Hematopoietic multipotent progenitor cell treated with erythropoietin and hydrocortisone succinate and interleukin-3 and kit ligand, for 15 days (in vitro differentiated cells): ENCODE data around the gene PTBP2.

ENCODE experiments used
- DNase-seq: peaks from one replicate; pipeline ENCODE4 v3.0.0-alpha.2; 2015; ENCODE audit warnings: low spot score

PTBP2 gene

GRCh38 chr1:96721416-96722160 lies at the start of gene PTBP2:
Gene PTBP2 (plus strand): TSS chr1:96721784. CDS start chr1:96721865, 81 bp downstream.
- DNase-seq: peak; percentile 69

GRCh38 chr1:96674915-96675314 lies 46.7 kb upstream of the PTBP2 start:
- no peak for DNase-seq

- DNase-seq: no peak
These were observed 39.5 kb upstream of the PTBP2 start for GRCh38 chr1:96682056-96682455.

GRCh38 chr1:96683931-96684330 lies 37.7 kb upstream of the PTBP2 start:
- DNase-seq: no peak

- DNase-seq: no peak
These were observed 36.8 kb upstream of the PTBP2 start for GRCh38 chr1:96684744-96685143.

GRCh38 chr1:96688767-96689166 lies 32.8 kb upstream of the PTBP2 start:
- DNase-seq: no peak

GRCh38 chr1:96695954-96696353 lies 25.6 kb upstream of the PTBP2 start:
- no peak for DNase-seq

- no peak for DNase-seq
These were observed 23.1 kb upstream of the PTBP2 start for GRCh38 chr1:96698342-96698983.

- DNase-seq: no peak
These were observed 18.4 kb upstream of the PTBP2 start for GRCh38 chr1:96703186-96703585.

GRCh38 chr1:96707023-96707422 lies 14.6 kb upstream of the PTBP2 start:
- no peak for DNase-seq

- DNase-seq: no peak
These were observed 13.1 kb upstream of the PTBP2 start for GRCh38 chr1:96708482-96708881.

GRCh38 chr1:96710708-96711477 lies 10.7 kb upstream of the PTBP2 start:
- no peak for DNase-seq

GRCh38 chr1:96713649-96714048 lies 7.9 kb upstream of the PTBP2 start:
- DNase-seq: no peak

GRCh38 chr1:96714881-96715280 lies 6.7 kb upstream of the PTBP2 start:
- no peak for DNase-seq

GRCh38 chr1:96715482-96715881 lies 6.1 kb upstream of the PTBP2 start:
- no peak for DNase-seq

GRCh38 chr1:96721053-96721415 lies 550 bp upstream of the PTBP2 start:
- no peak for DNase-seq

- peak; percentile 15 for DNase-seq
These were observed 758 bp downstream of the PTBP2 start for GRCh38 chr1:96722161-96722922.

- DNase-seq: no peak
These were observed 1.4 kb downstream of the PTBP2 start for GRCh38 chr1:96722958-96723357.

GRCh38 chr1:96723377-96723776 lies 1.8 kb downstream of the PTBP2 start:
- DNase-seq: no peak

GRCh38 chr1:96723936-96724335 lies 2.4 kb downstream of the PTBP2 start:
- DNase-seq: no peak

GRCh38 chr1:96727860-96728259 lies 6.3 kb downstream of the PTBP2 start:
- DNase-seq: no peak

GRCh38 chr1:96730574-96731298 lies 9.2 kb downstream of the PTBP2 start:
- no peak for DNase-seq
